Hypothalamus (tissue), 51 donors: Measurements from ENCODE around the gene CTNND2.
"Not testable (repeated sequence)": the region's sequence is repeated elsewhere in the genome, so short reads cannot be mapped to it uniquely, and the experiment has no call there.

Experiments used
- DNase-seq, 51 donors: peaks; one replicate each; lab custom pipeline; 2025; lab: John Stamatoyannopoulos, UW

The CTNND2 gene

DNA sequence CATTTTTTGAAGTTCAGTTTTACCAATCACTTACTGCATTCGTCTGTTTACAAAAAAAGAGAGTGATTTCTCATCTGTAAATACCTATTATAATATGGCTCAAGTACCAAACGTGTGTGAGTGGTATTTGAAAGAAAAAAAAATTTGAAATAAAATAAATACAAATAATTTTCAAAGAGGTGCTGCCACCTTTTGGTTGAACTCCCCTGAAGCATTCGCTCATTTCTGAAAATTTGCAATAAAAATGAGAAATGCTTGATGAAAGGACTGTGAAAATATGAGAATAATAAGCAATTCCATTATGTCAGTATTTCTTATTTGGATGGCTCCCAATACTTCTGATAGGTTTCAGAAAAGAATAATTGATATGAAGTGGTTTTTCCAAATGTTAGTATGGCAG, 409.9 kb downstream of the CTNND2 start:
- peak in 1 of 51 donors; percentile 15 for DNase-seq

DNA sequence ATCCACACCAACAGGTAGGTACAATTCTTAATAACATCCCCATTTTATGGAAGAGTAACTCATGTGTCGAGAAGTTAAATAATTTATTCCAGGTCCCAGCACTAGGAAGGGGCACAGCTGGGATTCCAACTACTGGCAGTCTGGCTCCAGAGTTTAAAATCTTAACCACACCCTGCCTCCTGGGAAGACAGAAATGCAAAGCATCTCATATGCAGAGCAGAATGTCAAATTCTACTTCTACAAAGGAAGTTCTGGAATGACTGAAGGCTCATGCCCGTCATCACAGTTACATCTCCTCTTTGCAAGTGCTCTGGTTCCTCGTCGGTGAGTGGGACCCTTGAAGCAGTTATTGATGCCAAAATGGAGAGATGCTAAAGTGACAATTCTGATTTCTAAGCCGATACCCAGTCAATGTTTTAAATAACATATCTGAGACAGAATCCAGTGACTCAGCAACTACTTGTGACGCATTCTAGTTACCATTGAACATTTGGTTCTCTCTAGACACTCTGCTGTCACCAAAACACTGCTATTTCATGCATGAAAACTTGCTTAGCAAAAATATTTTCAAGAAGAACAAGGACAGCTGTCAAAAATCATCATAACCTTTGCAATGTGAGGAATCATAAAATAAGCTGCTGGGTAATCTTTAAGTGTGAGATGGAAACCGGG, 412.7 kb downstream of the CTNND2 start:
- peak in 1 of 51 donors; percentile 22 for DNase-seq

DNA sequence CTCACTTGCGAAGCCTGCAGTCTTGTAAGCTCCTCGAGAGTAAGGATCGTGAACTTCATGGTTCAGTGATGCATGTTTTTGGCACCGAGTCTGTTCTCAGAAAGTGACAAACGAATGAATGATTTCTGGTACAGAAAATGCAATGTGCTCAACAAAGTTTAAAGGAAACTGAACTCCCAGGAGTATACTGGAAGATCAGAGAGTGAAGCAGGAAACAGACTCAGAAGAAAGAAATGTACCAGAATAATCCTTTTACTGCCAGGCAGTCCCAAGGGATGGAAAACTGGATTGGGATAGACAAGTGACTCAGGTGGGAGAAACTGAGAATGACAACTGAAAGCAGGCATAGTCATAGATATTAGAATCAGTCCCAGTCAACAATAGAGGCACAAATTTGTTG, 420.6 kb downstream of the CTNND2 start:
- no peak for DNase-seq

DNA sequence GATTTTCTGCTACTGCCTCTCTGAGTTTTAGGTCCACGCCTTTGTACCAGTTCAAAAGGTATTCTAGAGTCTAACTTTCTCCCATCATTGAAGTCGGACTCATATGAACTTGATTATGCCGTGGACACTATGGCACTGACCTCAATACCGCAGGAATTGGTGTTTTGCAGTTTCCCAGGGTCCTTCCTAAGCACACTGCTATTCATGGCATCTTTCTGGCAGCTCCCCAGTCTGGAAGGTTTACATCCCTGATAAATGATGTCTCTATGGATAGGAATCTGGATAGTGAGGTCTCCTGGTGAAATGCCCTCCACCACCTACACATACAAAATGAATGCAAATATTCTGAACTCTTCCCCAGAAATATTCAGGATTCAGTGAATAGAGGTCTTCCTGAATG, 422.2 kb downstream of the CTNND2 start:
- no peak for DNase-seq

DNA sequence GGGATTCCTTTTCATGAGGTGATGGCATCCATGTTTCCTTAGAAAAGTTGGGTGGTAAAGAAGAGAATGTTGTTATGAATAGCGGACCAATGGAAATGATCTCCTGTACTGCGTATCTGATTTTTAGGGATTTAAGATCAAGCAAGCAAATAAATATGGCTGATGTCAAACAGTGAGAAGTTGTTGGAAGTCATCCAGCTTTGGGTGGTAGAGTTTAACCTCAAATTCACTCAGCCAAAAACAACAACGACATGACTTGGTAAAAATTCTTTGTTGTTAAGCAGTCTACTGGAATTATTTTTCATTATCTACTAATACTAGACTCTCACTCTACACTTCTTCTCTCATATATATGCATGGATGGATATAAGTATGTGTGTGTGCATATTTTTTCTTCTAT, 426.5 kb downstream of the CTNND2 start:
- no peak for DNase-seq

DNA sequence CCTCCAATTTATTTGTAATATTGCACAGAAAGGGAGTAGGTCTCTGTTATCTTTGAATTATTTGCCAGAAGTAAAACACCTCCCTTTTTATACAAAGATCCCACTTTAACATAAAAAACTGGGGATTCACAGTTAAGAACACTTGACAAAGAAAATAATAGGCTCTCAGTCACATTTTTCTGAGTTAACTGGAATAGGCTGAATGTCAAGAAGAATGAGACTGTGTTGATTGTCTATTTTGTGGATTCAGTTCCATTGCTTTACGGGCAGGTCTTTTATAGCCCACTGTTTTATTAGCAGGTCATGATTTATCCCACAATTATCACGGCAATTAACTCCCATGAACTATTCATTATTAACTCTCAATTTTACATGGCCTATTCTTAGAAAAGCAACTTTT, 427.4 kb downstream of the CTNND2 start:
- no peak for DNase-seq

DNA sequence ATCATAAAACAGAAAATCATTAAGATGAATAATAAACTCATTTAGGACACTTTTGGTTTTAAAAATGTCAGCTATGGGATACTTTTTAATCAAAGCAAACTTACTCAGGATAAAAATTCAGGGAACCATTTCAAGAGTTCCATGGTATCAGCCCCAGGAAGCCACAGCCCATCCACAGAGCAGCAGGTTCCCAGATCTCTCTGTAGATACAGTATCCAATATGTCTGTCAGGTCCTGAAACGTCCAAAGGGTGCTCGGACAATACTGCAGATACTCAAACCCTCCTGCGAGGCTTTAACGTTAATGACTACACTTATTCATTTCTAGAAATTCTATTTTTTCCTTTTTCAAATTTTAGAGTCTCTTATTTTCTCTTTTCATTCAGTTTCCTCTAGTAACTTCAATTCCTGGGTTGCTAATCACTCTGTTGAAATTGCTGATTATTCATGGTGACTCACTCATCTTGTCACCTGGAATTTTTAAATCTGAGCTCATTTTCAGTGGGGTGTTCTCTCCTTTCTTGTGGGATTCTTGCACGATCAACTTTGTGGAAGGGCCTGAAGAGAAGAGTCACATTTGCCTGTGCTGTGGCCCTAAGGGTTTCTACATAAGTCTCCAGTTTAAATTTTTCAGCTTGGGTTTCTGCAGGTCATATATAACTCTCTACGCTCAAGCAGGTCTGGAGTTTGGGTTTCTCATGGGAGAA, 435.8 kb downstream of the CTNND2 start:
- no peak for DNase-seq

DNA sequence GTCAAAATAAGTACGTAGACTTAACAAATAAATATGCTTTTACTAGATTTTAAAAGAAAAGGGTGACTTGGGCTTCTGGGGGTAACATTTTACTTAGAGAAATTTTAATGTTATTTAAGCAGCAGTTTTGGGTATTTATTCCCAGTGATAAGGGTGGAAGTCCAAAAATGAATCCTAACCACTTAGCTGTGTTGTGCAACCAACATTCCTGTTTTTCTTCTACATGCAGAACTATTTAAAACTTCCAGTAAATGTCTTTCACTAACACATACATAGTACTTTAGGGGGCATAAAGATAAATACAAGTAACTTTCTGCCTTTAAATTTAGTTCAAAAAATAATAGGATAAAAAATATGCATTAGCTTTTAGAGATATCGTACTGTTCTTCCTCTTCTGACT, 436.7 kb downstream of the CTNND2 start:
- no peak for DNase-seq

DNA sequence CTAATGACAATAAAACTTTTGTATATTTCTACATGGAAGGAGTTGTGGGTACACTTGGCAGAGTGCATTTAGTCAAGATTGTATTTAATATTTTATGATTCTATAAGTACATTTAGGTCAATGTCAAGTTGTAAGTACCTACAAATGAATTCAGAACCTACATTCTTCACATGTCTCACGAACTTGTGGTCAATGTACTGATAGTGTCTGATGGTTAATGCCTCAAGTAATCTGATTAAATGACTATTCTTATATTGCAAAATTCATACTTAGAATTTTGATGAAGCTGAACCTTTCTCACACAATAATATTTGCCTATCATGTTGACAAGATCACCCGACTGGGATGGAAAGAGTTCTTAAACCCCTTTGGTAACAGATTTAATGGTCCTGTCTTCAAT, 444.5 kb downstream of the CTNND2 start:
- no peak for DNase-seq

DNA sequence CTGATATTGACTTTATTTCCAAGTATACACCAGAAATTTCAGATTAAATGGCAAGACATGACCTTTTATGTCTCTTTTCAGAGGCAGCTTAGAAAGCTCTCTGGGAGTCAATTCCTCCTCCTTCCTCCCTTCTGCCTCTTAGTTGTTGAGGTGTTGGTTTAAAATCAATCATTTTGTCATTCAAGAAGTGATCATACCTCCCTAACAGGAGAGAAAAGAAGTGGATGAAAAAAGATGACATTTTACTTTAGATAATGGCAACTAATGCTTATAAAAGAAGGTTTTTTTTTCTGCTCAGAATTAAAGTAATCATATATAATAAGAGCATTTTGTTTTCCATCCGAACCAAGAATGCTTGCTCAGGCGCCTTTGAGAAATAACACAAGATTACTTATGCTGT, 448.7 kb downstream of the CTNND2 start:
- no peak for DNase-seq

DNA sequence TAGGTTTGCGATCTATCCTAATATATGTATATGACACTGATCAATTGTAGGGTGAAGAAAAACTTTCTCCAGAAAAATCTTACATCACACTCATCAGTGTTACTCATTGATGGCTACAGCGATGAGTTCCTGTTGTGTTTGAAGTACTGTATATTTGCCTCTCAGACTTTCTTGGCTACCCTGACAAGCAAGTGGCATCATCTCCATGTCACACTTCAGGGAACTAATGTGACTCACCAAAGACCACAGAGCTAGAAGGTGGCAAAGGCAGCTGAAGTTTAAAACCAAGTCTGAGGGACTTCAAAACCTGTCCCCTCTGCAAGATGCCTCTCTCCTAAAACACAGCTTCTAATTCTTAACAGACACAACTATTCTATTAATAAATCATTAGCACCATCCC, 451.4 kb downstream of the CTNND2 start:
- peak in 1 of 51 donors; percentile 11 for DNase-seq

DNA sequence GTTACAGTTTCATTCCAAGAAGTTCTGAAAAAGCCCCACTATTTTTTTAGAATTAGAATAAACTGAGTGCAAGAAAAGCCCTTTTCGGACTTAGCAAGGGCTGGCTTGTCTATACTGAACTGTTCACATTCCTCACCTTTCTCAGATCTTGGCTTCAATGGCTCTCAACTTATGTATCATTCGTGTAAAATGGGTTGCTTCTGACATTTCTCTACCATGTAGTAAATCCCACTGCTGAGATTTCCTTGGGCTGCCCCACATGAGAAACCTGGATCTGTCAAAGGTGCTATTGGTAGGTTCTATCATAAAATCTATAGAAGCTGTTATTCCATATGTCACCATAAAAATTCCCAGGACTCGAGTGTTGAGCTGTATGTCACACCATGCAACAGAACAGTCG, 454.3 kb downstream of the CTNND2 start:
- DNase-seq: no peak

DNA sequence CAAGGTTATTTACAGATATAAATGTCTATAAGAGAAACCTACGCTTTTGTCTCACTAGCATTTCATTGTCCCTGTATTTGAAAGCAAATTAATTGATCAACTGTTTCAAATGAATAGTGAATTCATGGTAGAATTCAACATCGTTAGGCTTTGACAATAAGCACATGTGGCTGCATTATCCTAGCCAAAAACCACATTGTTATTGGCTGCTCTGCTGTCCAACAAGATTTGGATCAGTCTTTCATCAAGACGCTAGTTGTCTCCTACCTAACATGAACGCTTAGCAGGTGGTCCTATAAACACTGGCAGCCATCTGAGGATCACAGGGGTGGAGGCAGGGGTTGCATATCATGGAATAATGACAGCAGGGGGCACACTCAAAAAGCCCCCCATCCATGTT, 455.0 kb downstream of the CTNND2 start:
- DNase-seq: no peak

DNA sequence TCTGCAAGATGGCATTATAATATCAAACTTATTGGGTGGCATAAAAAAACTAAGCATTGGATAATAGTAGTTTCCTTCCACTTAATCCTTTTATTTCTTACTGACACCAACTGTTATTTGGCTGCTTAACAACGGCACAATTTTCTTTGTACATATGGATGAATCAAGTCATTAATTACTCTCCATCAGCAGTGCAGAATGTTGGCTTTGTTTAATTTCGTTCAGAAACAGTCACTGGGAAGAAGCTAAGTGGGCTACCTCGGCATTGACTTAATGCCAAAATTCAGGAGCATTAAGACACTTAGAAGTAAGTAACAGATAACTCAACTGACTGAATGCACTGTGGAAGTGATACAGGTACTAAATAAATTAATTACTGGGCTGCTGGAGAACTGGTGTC, 460.4 kb downstream of the CTNND2 start:
- no peak for DNase-seq

DNA sequence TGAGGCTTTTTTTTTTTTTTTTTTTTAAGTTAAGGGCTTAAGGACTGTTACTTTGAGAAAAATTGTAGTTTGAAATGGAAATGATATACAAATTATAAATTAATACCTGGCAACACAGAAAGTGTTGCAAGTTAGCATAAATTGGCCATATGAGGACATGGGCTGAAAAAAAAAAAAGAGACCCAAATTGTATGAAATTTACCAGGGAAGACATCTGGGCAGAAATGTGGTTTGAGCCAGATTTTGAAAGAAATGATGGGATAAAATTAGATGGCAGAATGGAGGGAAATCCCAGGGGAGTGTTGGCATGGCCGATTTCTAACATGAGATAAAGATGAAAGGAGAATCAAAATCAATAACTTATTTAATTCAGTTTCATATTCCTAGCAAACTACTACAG, 472.1 kb downstream of the CTNND2 start:
- no peak for DNase-seq

DNA sequence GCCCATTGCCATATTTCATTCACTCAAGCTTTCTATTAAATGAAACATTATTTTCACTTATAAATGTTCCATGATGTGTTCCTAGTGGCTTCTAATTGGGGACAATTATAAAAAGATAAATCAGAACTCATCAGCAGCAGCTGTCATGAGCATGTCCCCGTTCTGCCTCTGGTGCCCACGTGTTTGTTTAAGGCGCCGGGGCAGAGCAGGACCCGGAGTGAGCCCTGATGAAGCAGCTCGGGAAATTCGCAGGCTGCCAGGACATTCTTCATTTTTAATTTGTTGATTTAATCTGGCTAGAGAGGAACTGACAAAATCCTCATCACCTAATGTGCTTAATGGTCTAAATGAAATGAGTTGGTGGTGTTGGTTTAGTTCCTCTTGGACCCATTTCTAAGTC, 475.0 kb downstream of the CTNND2 start:
- DNase-seq: no peak

DNA sequence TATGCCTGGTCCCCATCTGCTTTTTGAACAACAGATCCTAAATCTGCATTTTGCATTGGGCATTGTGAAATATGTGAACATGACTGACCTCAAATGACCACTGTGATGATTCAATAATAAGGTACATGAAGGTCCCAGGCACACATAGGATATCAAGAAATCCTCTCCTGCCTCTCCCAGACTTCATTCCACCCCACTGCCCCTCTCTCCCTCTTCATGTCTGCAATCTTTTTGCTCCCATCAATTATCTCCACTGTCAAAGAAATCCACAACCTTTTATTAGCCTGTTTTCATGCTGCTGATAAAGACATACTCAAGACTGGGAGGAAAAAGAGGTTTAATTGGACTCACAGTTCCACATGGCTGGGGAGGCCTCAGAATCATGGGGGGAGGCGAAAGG, 476.7 kb downstream of the CTNND2 start:
- DNase-seq: no peak

DNA sequence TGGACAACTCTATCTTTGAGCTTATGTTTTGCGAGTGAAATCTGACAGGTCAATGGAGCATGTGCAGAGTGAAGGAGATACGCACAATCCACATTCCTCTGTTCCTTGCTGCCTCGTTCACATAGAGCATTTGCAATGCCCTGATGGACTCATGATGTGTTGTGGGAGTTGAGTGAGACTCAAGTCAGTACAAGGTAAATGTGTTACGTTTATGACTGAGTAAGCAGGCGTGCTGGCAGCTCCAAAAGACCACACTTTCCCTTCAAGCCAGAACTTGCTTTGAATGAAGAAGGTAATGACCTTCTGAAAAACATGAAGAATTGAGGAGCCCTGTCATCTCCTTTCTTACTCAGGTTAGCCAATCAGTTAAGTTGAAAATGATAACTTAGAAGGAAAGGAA, 477.8 kb downstream of the CTNND2 start:
- no peak for DNase-seq

DNA sequence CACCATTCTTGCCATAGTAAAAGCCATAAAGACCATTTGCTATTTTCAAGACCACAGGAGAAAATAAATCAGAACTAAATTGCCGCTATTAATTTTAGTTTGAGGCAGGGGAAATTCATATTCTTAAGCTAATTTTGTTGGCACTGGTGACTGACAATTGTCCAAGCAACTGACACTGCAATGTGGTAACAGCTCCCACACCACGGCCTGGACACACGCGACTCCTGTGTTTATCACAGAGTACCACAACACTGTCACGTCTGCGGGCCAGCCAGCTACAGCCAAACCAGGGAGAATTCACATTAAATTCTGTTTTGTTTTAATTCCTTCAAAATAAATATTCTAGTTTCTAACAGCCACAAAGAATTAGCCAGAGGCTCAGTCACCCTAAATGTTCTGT, 481.9 kb downstream of the CTNND2 start:
- peak in 8 of 51 donors; percentile 2 to 18 (median 9) for DNase-seq

DNA sequence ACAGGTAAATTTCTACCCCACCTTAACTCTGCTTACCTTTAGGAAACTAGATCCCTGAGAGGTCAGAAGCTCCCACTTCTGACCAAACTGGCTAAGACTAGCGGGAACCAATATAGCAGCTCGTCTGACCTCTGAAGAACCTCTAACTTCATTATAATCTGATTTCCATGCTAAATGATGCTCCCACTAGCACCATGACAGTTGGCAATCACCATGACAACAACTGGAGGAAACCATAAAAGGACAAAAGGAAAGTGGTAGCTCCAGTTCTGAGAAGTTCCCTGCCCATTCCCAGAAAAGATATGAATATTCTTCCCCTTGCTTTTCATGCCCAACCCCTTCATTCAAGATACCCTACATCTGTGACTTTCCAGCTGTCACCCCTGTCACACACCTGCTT, 483.3 kb downstream of the CTNND2 start:
- no peak for DNase-seq

DNA sequence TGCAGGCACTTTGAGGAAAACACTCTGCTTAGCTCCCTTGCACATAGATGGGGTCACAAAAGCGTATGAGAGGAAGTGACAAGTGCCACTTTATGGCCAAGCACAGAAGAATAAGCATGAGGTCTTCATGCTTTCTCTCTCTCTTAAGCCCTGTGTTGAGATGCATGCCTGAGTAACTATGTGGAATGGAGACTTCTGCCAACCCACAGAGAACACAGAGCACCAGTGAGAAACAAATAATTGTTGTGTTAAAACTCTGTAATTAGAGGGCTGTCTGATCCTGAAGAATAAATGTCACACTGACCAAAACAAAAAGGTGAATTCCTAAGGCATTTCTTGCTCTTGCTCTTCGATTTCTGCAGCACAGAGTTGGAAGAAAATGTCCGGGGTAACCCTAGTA, 488.5 kb downstream of the CTNND2 start:
- DNase-seq: peak in 3 of 51 donors; percentile 21 to 40 (median 27)

DNA sequence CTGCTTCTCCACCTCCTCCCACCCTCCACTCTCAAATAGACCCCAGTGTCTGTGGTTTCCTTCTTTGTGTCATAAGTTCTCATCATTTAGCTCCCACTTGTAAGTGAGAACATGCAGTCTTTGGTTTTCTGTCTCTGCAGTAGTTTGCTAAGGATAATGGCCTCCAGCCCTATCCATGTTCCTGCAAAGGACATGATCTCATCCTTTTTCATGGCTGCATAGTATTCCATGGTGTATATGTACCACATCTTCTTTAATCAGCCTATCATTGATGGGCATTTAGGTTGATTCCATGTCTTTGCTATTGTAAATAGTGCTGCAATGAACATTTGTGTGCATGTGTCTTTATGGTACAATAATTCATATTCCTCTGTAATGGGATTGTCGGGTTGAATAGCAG, 489.5 kb downstream of the CTNND2 start:
- not testable (repeated sequence) for DNase-seq

DNA sequence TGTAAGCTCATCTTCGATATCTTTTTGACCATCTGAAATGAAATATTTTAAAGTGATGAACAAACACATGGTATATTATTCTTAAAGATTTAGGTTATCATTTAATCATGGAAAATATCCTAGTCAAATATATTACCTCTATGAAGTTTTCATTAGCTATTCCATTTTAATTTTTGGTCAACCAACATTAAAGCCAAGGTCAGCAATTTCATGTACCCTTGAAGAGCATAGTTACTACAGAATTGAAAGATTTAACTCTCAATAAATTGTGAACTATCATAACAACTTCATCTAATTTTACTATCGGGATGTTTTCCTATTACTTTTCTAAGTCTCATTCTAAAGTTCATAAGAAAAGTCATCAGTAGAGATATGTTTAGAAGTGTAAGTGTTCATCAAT, 492.6 kb downstream of the CTNND2 start:
- no peak for DNase-seq
